Activated T-cell treated with anti-CD3 and anti-CD28 coated beads, Interleukin-2, amount 50 U/mL, for 48 hours (primary cell): ENCODE data around the gene SLC2A1.

Experiments used
- DNase-seq, 2 experiments: peaks; one replicate each; pipeline ENCODE4 v3.0.0-alpha.2; 2020

SLC2A1 gene

DNA sequence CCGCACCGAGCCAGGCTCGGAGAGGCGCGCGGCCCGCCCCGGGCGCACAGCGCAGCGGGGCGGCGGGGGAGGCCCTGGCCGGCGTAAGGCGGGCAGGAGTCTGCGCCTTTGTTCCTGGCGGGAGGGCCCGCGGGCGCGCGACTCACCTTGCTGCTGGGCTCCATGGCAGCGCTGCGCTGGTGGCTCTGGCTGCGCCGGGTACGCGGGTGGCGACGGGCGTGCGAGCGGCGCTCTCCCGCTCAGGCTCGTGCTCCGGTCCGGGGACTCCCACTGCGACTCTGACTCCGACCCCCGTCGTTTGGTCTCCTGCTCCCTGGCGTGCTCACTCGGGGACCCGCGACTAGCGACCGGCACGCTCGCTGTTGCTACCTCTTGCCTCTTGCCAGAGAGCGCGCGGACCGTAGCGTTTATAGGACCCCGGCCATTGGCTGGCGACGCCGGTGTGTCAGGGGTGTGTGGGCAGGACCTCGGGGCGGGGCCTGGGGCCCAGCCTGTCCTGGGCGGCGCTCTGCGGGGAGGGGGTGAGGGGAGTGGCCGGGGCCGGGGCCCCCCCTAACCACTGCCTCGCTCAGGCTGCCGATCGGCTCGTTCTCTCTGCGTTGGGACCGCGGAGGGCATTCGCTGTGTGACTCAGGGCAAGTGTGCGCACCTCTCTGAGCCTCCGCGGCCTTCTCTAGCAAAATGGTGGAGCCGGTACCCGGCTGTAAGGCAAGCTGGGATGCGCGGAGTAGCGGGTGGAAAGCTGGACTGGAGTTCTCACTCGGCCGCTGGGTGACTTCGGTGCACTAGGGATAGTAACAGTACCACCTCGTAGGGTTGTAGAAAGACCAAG lies at the start of gene SLC2A1:
TSS of gene SLC2A1 (minus strand) at position 381 of the 832 bp plus-strand sequence. CDS start at position 164, 217 bp downstream.
- DNase-seq, result peak; percentile 96 to 97

DNA sequence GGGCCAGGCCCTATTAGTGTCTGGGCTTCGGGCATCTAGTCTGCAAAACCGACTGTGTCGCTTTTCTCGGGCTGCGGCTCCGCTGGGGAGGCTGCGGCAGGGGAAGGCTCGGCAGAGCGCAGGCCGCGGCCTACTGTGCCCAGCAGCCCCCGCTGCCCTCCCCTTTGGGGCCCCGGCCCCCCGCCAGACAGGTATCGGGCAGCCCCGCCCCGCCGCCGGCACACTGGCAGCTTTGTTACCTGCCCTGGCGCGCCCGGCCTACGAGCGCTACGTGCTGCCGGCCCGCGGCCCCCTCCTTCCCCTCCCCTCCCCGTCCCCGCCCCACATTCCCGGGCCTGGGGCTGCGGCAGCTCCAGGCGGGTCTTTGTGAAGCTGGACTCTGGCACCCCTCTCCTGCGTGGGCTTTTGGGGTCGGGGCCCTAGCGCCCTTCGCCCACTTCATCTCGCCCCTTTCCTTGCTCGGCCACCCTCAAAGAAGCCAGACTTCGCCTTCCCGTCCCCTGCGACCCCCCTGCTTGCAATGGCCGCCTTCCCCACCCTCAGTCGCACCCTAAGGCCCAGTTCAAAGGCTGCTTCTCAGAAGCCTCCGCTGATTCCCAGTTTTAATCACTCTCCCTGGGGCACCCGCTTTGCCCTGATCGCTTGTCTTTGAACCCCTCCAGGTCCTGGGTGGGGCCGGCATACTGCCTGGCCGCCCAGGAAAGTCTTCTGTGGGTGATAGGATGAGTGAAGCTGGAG lies 48.9 kb upstream of the SLC2A1 start:
- DNase-seq, result no peak

DNA sequence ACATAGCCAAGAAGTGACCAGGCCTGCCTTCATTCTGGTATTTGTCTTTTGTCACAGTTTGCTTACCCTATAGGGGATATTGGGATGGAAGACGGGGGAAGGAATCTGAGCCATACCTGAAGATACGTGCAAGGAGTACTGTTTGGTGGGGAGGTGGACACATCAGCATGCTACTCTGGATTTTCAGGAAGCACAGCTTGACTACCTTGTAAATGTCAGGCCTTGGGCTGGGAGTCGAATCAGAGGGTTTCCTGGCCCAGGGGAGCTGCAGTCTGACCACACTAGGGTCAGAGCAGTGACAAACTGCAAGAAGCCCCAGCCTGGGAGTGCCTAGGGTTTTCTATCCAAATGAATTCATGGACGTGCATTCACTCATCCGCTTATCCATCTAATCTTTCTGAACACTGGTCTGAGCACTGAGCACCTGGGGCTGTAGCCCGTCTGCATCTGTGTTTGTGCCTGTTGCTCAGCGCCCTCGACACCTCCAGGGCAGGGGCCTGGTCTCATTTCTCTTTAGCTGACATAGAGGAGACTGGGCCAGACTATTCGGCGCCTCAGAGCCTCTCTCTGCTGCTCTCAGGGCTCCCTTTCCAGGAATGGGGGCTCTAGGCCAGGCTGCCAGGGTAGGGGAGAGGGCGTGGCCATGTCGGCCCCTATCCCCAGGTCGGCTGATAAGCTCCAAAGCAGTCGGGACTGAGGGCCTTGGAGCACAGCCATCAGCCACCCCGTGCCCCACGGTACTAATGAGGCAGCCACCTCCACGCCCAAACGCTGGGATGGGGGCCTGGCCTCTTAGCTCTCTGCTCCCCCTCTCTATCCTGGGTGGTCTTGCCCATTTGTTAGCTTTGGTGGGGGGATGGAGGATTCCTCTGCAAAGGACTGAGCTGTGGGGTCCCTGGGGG lies 47.0 kb upstream of the SLC2A1 start:
- DNase-seq, result no peak

DNA sequence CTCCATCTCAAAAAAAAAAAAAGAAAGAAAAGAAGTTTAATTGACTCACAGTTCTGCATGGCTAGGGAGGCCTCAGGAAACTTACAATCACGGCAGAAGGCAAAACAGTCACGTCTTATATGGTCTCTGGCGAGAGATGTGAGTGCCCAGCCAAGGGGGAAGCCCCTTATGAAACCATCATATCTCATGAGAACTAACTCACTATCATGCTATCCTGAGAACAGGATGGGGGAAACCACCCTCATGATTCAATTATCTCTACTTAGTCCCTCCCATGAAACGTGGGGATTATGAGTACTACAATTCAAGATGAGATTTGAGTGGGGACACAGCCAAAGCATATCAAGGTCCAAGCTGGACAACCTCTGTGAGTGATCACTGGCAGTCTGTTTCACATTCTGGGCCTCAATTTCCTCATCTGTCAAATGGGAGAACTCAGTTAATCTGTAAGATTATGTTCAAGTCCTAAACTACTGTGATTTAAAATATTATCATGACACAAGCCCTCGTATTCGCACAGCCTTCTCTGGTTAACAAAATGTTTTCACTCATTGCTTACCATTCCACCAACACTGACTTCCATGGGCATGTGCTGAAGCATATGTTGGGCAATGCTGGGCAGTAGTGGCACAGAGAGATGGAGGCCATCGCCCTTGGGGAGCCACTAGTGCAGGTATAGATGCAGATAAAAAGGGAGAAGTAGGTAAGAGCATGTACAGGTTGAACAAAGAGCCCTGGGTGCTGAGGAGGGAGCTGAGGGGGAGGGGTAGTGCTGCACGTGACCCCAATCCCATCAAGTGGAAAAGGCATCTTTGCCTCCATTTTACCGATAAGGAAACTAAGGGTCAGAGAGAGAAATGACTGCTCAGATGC lies 46.2 kb upstream of the SLC2A1 start:
- DNase-seq, result no peak

DNA sequence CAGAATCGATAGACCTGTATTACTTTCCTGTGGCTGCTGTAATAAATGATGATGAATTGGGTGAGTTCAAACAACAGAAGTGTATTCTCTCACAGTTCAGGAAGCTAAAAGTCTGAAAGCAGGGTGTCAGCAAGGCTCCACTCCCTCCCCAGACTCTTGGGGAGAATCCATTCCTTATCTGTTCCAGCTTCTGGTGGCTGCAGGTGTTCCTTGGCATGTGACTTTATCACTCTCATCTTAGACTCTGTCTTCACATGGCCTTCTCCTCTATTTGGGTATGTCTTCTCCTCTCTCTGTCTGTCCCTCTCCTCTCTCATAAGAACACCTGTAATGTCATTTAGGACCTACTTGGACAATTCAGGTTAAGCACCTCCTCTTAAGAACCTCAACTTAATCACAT lies 44.1 kb upstream of the SLC2A1 start:
- DNase-seq, result no peak

DNA sequence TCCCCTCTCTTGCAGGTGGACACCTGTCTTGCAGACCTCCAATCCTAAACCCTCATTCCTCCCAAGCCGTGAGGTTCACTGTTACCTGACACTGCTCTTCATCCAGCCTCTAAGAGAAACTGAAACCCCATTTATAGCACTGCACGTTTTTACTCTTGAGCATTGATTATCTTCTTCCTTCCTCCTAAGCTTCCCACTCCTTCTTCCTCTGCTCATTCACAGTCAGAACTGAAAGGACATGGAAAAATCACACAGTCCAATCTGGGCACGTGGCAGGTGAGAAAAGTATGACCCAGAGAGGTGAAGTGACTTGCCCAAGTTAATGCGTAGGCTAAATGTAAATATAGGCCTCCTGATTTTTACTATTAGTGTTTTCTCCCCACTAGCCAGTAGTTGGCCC lies 43.4 kb upstream of the SLC2A1 start:
- DNase-seq, result no peak

DNA sequence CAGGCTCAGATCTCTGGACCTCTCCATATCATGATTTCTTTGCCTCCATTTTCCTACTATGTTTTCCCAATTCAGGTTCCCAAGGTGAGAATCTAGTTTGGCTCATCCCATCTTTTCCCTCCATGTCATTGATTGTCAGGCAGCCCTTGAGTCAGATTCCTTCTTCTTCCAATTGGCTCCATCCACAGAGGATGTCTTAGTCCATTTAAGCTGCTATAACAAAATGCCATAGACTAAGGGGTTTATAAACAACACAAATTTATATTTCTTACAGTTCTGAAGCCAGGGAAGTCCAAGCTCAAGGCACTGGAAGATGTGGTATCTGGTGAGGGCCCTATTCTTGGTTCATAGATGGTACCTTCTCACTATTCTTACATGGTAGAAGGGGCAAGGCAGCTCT lies 42.8 kb upstream of the SLC2A1 start:
- DNase-seq, result no peak

DNA sequence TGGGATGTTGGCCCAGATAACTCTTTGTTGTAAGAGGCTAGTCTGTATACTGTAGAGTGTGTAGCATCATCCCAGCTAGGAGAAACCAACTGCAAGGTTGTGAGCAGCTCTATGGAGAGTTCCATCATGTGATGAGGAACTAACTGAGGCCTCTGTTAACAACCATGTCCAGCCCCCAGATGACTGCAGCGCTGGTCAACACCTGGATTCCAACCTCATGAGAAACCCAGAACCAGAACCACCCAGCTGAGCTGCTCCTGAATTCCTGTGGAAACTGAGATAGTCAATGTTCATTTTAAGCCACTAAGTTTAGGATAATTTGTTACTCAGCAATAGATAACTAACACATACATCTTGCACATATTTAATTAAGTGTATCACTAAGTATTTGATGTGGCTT lies 41.6 kb upstream of the SLC2A1 start:
- DNase-seq, result no peak

DNA sequence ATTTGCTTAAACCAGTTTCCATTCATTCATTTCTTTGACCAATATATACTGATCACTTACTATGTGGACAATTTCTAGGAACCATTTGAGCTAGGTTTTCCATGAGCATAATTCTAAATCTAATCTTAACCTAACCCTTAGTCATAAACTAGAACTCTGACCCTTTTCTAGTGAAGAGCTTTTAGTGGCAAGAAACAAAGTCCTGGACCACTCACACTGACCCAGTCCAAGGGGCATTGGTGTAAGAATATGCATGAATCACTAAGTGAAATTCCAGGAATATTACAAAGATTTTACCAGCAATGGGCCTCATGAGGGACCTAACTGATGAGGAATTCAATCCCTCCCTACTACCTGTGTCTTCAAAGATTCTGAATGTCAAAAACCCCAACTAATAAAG lies 40.6 kb upstream of the SLC2A1 start:
- DNase-seq, result no peak

DNA sequence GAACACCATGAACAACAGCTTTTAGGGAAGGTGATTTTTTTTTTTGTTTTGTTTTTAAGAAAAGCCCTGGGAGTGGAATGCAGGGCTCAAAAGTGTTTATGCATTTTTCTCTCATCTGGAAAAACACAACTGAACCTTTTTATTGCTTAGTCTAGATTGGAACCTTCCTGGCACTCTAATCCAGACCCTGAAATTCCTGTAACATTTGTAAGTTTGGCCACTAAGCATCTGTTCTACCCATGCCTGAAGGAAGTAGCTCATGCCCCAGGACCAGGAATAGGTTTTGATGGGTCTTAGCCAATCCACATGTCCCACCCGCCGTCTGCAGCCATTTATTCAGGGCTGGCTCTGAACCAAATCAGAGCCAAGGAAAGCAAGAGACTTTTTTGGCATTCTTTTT lies 39.7 kb upstream of the SLC2A1 start:
- no peak for DNase-seq

DNA sequence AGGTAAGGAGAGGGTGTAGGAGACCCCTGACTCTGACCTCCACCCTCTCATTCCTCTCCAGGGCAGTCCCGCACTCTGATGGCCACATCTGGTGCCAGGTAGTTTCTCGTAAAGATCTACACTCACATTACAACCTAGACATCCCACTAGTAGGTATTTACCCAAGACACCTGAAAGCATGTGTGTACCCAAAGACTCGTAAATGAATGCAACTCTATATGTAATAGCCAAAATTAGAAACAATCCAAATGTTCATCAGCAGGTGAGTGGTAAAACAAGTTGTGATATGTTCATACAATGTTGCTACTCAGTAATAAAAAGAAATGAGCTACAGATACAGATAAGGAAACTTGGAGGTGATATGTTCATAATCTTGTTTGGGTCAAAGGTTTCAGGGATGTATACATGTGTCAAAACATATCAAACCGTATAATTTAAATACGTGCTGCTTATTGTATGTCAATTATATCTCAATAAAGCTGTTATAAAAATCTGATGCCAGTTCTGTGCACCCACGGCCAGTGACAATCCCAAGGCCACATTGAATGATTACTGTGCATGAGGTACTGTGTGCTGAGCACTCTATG lies 37.8 kb upstream of the SLC2A1 start:
- DNase-seq, result no peak

DNA sequence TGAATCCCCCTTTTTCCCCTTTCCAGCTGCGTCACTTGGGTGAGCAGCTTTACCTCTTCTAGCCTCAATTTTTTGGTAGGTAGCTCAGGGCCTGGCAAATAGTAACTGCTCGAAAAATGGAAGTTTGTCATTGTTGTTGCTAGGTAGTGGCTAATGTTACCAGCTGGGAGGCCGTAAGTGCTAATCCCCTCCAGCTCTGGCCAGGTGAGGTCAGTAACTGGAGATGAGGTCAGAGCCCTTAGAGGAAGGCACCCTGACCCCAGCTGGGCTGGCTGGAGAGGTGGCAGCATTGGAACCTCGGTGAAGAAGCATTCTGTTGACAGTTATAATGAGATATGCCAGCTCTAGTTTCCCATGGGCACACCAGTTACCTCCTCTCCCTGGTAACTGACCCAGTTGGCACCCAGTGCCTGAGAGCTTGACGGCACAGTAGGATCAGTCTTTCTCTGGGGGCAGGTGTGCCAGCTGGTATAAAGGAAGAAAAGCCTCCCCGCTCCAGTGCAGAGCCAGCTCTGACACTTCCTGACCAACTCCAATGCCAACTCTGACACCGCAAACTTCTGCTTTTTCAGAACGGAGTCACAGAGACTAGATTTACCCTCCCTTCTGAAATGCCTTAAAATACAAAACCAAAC lies 35.0 kb upstream of the SLC2A1 start:
- no peak for DNase-seq

DNA sequence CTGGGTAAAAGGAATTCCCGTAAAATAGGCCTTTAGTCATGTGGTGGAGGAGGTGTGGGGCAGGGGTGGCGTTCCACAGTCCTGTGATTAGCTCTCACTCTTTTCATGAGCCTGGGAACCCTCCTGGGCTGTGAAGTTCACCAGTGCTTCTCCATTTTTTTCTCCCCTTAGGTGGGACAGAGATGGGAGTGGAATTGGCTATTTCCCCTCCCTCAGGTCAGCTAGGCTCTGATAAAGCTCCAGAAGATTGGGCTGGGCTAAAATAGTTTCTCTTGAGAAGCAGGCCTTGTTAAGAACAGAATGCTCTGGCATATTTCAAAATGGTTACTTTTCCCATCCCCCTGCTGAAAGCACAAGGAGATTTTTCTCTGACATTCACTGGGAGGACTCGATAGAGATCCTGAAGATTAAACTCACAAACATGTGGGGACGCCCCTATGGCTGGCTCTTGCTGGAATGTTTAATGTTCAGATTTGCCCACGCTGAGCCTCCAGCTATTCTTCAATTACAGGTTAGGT lies 33.4 kb upstream of the SLC2A1 start:
- DNase-seq, result no peak

DNA sequence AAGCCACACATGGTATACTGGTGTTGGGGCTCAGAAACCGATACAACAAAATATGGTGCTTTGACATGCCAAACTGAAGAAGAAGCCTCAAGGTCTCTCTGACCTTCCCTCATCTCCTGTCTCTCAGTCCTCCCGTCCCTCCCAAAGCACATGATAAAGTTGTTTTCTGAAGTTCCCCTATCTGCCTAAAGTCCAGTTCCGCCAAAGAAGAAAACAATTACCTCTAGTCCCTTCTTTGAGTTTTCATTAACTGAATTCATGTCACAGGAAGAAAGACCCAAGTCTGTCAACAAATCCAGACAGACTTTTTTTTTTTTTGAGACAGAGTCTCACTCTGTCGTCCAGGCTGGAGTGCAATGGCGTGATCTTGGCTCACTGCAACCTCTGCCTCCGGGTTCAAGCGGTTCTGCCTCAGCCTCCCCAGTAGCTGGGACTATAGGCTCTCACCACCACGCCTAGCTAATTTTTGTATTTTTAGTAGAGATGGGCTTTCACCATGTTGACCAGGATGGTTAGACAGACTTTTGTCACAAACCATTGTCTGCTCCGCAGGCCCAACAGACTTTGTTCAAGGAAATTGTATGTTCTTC lies 32.2 kb upstream of the SLC2A1 start:
- no peak for DNase-seq

DNA sequence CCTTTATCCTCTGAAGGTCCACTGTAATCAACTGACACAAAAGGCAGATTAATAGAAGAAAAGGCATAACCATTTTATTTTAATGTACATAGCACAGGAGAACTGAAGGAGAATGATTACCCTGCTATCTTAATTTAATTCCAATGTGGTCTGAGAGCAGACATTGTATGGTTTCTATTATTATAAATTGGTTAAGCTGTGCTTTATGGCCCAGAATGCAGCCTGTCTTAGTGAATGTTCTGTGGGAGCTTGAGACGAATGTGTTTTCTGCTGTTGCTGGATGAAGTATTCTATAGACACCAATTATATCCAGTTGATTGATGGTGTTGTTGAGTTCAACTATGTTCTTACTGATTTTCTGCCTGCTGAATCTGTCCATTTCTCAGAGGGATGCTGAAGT lies 25.0 kb upstream of the SLC2A1 start:
- DNase-seq, result no peak

DNA sequence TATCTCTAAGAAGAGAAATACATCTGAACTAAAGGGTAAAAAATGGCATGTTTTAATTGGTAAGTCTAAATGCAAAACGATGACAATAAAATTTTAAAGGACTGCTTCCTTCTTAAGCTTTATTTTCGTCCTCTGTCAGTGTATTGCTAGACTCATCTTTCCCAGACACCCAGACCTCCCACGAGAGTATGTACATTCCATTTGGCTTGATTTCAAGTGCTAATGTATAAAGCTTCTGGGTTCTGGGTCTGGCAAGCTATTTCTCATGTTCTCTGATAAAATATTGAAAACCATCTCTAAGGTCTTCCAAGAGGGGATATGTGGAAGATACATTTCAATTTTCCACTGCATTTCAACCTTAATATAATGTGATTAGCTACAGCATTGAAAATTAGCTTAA lies 24.6 kb upstream of the SLC2A1 start:
- no peak for DNase-seq

DNA sequence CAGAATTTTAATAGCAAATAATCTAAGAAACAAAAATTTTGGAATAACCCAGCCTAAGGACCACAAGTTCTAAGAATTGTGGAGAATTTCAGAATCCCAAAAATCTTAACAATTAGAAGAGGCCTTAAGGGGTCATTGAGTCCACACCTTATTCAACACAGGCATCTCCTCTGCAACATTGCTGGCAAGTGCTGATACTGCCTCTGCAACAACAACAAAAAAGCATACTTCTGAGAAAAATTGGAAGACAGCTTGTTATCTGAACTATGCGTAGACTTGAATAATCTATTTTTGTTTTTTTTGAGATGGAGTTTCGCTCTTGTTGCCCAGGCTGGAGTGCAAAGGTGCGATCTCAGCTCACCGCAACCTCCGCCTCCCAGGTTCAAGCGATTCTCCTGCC lies 24.0 kb upstream of the SLC2A1 start:
- DNase-seq, result no peak

DNA sequence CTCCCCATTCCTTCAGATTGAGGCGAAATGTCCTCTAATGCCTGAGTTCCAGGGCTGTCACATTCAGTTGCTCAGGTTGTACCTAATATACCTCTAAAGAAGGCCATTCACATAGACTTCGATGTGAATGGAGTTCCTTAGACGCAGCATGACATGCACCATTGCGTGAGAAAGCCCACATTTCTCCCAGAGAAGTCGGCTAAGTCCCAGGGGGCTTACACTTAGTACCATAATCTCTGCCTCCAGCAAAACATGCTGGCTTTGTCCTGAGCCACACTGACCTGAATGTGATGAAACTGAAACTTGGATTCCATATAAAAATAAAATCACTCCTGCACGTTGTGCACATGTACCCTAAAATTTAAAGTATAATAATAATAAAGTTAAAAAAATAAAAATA lies 23.2 kb upstream of the SLC2A1 start:
- DNase-seq, result no peak

DNA sequence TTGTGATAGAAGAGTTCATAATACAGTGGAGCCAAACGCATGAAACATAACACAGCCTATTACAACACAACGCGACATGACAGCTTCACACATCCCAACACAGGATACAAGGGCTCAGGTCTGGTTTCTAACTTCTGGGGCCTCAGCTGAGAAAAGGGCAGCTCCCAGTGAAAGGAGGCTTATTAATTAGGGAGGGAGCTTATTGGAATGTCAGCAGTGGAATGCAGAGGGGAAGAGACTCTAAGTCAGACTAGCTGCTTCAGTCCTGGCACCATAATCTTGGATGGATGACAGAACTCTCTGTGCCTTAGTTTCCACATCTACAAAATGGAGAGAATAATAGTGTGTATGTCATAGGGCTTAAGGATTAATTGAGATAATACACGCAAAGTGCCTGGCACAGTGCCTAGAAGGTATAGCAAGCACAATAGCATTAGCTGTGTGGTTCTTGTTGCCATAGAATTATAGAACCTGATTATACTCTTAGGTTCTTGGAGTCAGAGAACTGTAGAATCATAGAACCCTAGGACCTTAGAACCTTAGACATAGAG lies 22.7 kb upstream of the SLC2A1 start:
- DNase-seq, result no peak
